ENCODE data around the gene ATP5IF1.

Gene ATP5IF1

DNA sequence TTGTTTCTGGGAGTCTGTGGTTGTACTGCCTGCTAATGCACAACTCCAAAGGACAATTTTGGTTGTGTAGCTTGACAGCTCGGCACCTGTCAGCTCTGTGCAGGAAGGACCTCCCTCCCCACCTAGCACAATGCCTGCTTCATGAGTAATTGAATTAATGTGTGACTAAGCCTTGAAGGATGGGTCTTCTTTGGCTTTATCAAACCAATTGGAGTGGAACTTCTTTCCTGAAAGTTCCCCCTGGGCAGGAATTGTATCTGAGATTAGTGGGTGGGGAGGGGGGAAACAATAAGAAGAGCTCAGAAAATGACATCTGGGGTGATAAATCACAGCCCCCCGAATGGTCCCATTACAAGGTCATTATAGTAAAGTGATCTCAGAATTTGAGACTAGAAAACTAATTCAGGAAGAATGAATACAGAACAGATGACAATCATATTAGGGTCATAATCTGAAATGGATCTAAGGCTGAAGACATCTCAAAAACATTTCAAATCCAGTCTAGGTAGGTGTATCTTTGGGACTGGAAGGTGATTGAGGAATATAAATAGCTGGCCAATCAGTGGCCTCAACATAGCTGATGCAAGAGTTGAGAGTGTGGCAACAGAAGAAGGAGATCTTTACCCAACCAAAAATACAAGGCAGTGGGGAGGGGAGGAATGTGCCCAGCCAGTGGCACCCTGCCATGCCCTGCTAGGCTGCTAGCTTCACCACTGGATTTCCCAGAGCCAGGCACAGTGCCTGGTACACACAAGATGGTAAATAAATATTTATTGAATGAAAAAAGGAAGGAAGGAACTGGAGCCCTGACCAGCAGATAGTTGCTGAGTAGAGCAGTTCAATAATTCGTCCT, 13.3 kb downstream of the ATP5IF1 start:
- Histone ChIP-seq H3K36me3 (ENCODE audit: insufficient read depth, low read length) (no peaks in the 10 kb centered on the region), H2AFZ (ENCODE audit: low read length) (peak overlapping the region; percentile 67), H3F3A (ENCODE audit: low read depth) (0 out of 2 replicates have a peak, but pooled peaks cover 3% of the 10 kb centered on the region), H3K79me2 (ENCODE audit: insufficient read depth, low read length) (0 out of 2 replicates have a peak, but pooled peaks cover 8% of the 10 kb centered on the region), H4K20me1 (ENCODE audit: insufficient read depth, low read length, poor library complexity, severe bottlenecking) (no peaks in the 10 kb centered on the region), H3K9me2 (replicated peaks; ENCODE audit: low read depth, low read length) (no peaks in the 10 kb centered on the region), H3K9me3 (ENCODE audit: insufficient read depth, low read depth, low read length) (no peaks in the 10 kb centered on the region), H3K4me2 (ENCODE audit: low read depth, low read length, poor library complexity, severe bottlenecking) (peak overlapping the region; percentile 82), H3K27me3 (ENCODE audit: insufficient read depth, low read length, poor library complexity, severe bottlenecking) (no peaks in the 10 kb centered on the region), H3K9ac (ENCODE audit: low read depth, low read length, poor library complexity, severe bottlenecking) (peak overlapping the region; percentile 69), H3K4me3 (ENCODE audit: low read length, poor library complexity, severe bottlenecking) (peak overlapping the region; percentile 65), H3K4me1 (ENCODE audit: insufficient read depth, low read length, poor library complexity, severe bottlenecking) (peaks cover 32% of the 10 kb centered on the region)
- TF ChIP-seq EZH2phosphoT487 (IDR thresholded peaks at IDR 0.05; ENCODE audit: borderline replicate concordance): no peak
- TF ChIP-seq, protein P1, sequence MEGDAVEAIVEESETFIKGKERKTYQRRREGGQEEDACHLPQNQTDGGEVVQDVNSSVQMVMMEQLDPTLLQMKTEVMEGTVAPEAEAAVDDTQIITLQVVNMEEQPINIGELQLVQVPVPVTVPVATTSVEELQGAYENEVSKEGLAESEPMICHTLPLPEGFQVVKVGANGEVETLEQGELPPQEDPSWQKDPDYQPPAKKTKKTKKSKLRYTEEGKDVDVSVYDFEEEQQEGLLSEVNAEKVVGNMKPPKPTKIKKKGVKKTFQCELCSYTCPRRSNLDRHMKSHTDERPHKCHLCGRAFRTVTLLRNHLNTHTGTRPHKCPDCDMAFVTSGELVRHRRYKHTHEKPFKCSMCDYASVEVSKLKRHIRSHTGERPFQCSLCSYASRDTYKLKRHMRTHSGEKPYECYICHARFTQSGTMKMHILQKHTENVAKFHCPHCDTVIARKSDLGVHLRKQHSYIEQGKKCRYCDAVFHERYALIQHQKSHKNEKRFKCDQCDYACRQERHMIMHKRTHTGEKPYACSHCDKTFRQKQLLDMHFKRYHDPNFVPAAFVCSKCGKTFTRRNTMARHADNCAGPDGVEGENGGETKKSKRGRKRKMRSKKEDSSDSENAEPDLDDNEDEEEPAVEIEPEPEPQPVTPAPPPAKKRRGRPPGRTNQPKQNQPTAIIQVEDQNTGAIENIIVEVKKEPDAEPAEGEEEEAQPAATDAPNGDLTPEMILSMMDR (conservative IDR thresholded peaks at IDR 0.05; ENCODE audit: low read length): no peak

DNA sequence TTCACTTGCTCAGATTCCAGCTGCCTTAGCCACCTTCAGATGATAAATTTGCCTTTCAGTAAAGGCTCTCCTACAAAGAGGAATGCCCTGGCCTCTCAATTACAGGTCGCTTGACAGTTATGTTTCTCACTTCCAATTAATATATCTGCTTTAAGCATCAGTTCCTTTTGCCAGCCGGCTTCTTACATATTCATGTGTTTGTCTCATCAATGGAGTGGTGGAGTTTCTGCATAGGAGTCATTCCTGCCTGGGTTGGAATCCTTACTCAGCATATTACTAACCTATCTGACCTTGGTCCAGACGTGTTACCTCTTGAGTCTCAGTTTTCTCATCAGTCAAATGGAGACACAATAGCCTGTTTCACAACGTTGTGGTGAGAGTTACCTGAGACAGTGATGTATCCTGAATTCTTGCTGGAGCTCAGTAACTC, 14.0 kb downstream of the ATP5IF1 start:
- no peak overlapping the region for H3K9ac ChIP-seq (ENCODE audit: low read depth, low read length, poor library complexity, severe bottlenecking)

DNA sequence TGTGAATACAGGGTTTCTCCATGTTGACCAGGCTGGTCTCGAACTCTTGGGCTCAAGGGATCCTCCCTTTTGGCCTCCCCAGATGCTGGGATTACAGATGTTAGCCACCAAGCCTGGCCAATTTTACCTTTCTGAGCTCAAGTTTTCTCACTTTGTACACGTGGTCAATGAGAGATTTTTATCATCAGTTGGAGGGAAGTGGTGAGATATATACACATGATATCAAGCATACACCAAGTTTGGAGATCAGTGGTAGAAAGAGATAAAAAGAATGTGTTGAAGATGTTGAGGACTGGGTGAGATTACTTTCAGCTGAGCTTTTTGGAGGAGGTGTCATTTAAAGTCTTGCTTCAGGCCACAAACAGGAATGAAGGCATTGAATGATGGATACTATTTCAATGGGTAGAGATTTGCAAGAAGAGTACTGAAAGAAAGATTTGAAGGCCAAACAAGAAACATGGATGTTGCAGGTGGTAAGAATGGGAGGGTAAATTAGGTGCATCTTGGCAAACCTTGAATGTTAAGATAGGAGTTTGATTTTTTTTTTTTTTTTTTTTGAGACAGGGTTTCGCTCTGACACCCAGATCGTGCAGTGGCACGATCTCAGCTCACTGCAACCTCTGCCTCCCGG, 20.4 kb downstream of the ATP5IF1 start:
- no peaks in the 10 kb centered on the region for H3K9me2 ChIP-seq (replicated peaks; ENCODE audit: low read depth, low read length)
- no peak overlapping the region for H3K9ac ChIP-seq (ENCODE audit: low read depth, low read length, poor library complexity, severe bottlenecking)
- H3K4me1 ChIP-seq (ENCODE audit: insufficient read depth, low read length, poor library complexity, severe bottlenecking): peaks cover 23% of the 10 kb centered on the region
- H3K4me3 ChIP-seq (ENCODE audit: low read length, poor library complexity, severe bottlenecking): no peak overlapping the region
- peaks cover 10% of the 10 kb centered on the region; the same call in 1 of the 2 replicates for H3K79me2 ChIP-seq (ENCODE audit: insufficient read depth, low read length)
- no peaks in the 10 kb centered on the region for H3K27me3 ChIP-seq (ENCODE audit: insufficient read depth, low read length, poor library complexity, severe bottlenecking)
- H2AFZ ChIP-seq (ENCODE audit: low read length): no peak overlapping the region
- H3K4me2 ChIP-seq (ENCODE audit: low read depth, low read length, poor library complexity, severe bottlenecking): no peak overlapping the region
- H4K20me1 ChIP-seq (ENCODE audit: insufficient read depth, low read length, poor library complexity, severe bottlenecking): peaks cover 10% of the 10 kb centered on the region
- TF ChIP-seq, protein P1 (conservative IDR thresholded peaks at IDR 0.05; ENCODE audit: low read length): no peak
- no peak for TF ChIP-seq EZH2phosphoT487 (IDR thresholded peaks at IDR 0.05; ENCODE audit: borderline replicate concordance)
- H3K9me3 ChIP-seq (ENCODE audit: insufficient read depth, low read depth, low read length): no peaks in the 10 kb centered on the region
- H3F3A ChIP-seq (ENCODE audit: low read depth): peaks cover 2% of the 10 kb centered on the region; the same call in 1 of the 2 replicates
- no peaks in the 10 kb centered on the region for H3K36me3 ChIP-seq (ENCODE audit: insufficient read depth, low read length)

More for the DNA sequence above, 14.0 kb downstream of the ATP5IF1 start:
- Histone ChIP-seq H4K20me1 (ENCODE audit: insufficient read depth, low read length, poor library complexity, severe bottlenecking) (no peaks in the 10 kb centered on the region), H3K9me2 (replicated peaks; ENCODE audit: low read depth, low read length) (no peaks in the 10 kb centered on the region), H2AFZ (ENCODE audit: low read length) (0 out of 2 replicates have a peak overlapping the region, but pooled peaks have one; percentile 8), H3K4me1 (ENCODE audit: insufficient read depth, low read length, poor library complexity, severe bottlenecking) (peaks cover 26% of the 10 kb centered on the region), H3K79me2 (ENCODE audit: insufficient read depth, low read length) (0 out of 2 replicates have a peak, but pooled peaks cover 8% of the 10 kb centered on the region), H3K27me3 (ENCODE audit: insufficient read depth, low read length, poor library complexity, severe bottlenecking) (no peaks in the 10 kb centered on the region), H3K36me3 (ENCODE audit: insufficient read depth, low read length) (no peaks in the 10 kb centered on the region), H3K4me2 (ENCODE audit: low read depth, low read length, poor library complexity, severe bottlenecking) (no peak overlapping the region), H3K9me3 (ENCODE audit: insufficient read depth, low read depth, low read length) (no peaks in the 10 kb centered on the region), H3F3A (ENCODE audit: low read depth) (no peaks in the 10 kb centered on the region), H3K4me3 (ENCODE audit: low read length, poor library complexity, severe bottlenecking) (no peak overlapping the region)
- TF ChIP-seq, protein P1 (conservative IDR thresholded peaks at IDR 0.05; ENCODE audit: low read length): no peak
- no peak for TF ChIP-seq EZH2phosphoT487 (IDR thresholded peaks at IDR 0.05; ENCODE audit: borderline replicate concordance)
